NB4 (cell line): Measurements from ENCODE around the gene SEMA3E.

Experiments
- MAX ChIP-seq: IDR thresholded peaks from 2 replicates; pipeline ENCODE4 v1.6.1; 2011; ENCODE audit warnings: low read depth, low read length
- POLR2A ChIP-seq: IDR thresholded peaks from 2 replicates; pipeline ENCODE4 v1.6.1; 2011; ENCODE audit warnings: mild to moderate bottlenecking; ENCODE audit not compliant: insufficient read length; ENCODE audit errors: extremely low read depth
- TF ChIP-seq, protein P1 (sequence below): IDR thresholded peaks from one replicate; pipeline ENCODE4 v1.5.1; 2012; ENCODE audit warnings: low read depth, low read length

DNA sequence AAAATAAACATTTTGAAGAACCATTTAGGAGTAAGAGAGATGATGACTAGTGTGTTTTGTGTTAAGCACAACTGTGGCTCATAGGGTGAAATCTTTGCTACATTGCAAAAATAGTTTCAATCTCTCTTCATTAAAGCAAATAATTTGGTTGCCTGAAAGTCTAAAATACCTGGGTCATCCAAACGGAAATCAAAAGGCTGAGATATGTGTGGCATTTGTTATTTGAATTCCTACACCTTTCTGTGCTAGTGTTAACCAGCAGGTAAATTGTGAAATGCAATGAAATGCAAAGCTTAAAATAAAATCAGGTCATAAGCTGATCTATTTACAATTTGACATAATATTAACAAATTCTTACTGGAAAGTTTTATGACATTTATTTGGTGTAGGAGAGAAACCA lies 40.9 kb upstream of the SEMA3E start:
- TF ChIP-seq, protein P1, sequence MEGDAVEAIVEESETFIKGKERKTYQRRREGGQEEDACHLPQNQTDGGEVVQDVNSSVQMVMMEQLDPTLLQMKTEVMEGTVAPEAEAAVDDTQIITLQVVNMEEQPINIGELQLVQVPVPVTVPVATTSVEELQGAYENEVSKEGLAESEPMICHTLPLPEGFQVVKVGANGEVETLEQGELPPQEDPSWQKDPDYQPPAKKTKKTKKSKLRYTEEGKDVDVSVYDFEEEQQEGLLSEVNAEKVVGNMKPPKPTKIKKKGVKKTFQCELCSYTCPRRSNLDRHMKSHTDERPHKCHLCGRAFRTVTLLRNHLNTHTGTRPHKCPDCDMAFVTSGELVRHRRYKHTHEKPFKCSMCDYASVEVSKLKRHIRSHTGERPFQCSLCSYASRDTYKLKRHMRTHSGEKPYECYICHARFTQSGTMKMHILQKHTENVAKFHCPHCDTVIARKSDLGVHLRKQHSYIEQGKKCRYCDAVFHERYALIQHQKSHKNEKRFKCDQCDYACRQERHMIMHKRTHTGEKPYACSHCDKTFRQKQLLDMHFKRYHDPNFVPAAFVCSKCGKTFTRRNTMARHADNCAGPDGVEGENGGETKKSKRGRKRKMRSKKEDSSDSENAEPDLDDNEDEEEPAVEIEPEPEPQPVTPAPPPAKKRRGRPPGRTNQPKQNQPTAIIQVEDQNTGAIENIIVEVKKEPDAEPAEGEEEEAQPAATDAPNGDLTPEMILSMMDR = no peak
- TF ChIP-seq POLR2A (no peak), MAX (no peak)
